MCF 10A (cell line): ENCODE data around the gene DEPP1. TPM values are rescaled to one million over a fixed set of nuclear protein-coding genes. Genes with fewer than 3 reads are reported as not detected.
A peak's percentile ranks its signal among the peaks of the same experiment; 100 is the strongest.

Experiments
- BruUV-seq: library from RNA; stranded (reverse); fragments of 400-500 nt; replicated peaks from 2 replicates; lab custom pipeline; 2021; lab: Mats Ljungman, UMichigan
- CTCF ChIA-PET: fragments of 300-600 bp; sonication (Branson Sonifier 250); formaldehyde crosslinking; extraction: SDS; loops from one replicate; lab custom pipeline; 2021; ENCODE audit warnings: antibody characterized with exemption, inconsistent platforms; lab: Yijun Ruan, JAX
- POLR2A ChIA-PET: fragments of 300-600, 350-650 bp; sonication (Branson Sonifier 250); formaldehyde crosslinking; extraction: SDS; loops from one replicate; lab custom pipeline; 2020; ENCODE audit warnings: antibody characterized with exemption, inconsistent platforms; lab: Yijun Ruan, JAX
- DNase-seq: peaks from one replicate; pipeline ENCODE4 v3.0.0-alpha.2; 2018; ENCODE audit not compliant: unreplicated experiment
- H3K27ac Mint-ChIP-seq: one replicate; pipeline ENCODE4 v1.8.0; 2022; ENCODE audit warnings: mild to moderate bottlenecking, low read depth, mixed read lengths; ENCODE audit not compliant: unreplicated experiment
- H3K27me3 Mint-ChIP-seq: one replicate; pipeline ENCODE4 v1.8.0; 2022; ENCODE audit warnings: mixed read lengths; ENCODE audit not compliant: insufficient read depth, unreplicated experiment
- H3K36me3 Mint-ChIP-seq: one replicate; pipeline ENCODE4 v1.8.0; 2022; ENCODE audit warnings: mild to moderate bottlenecking, moderate library complexity, mixed read lengths; ENCODE audit not compliant: insufficient read depth, unreplicated experiment
- H3K4me1 Mint-ChIP-seq: one replicate; pipeline ENCODE4 v1.8.0; 2022; ENCODE audit warnings: mixed read lengths; ENCODE audit not compliant: insufficient read depth, unreplicated experiment
- H3K4me3 Mint-ChIP-seq: one replicate; pipeline ENCODE4 v1.8.0; 2022; ENCODE audit warnings: mild to moderate bottlenecking, moderate library complexity, mixed read lengths; ENCODE audit not compliant: unreplicated experiment
- H3K9me3 Mint-ChIP-seq: one replicate; pipeline ENCODE4 v1.8.0; 2022; ENCODE audit warnings: mixed read lengths; ENCODE audit not compliant: unreplicated experiment
- CTCF ChIP-seq: fragments of 200-600 bp; IDR thresholded peaks from one replicate; pipeline ENCODE4 v1.8.0; 2022; ENCODE audit warnings: antibody characterized with exemption, mild to moderate bottlenecking; ENCODE audit not compliant: unreplicated experiment
- intact Hi-C: fragments of 100-400 bp; cut with micrococcal nuclease; formaldehyde crosslinking; loops from 2 replicates; pipeline ENCODE4 v1.14.1; 2022
- total RNA-seq: library from RNA; stranded (reverse); gene quantifications from 2 replicates; pipeline ENCODE4 v1.2.3, GENCODE V29; 2022

The DEPP1 gene
- total RNA-seq, 1 experiment from 2014 or later = 0.84 TPM

GRCh38 chr10:44936314-44936975 is 42.2 kb downstream of the DEPP1 start:
- Mint-ChIP-seq H3K27ac (no peak overlapping the region), H3K4me3 (no peak overlapping the region), H3K27me3 (no peaks in the 10 kb centered on the region), H3K4me1 (peaks cover 6% of the 10 kb centered on the region), H3K9me3 (no peaks in the 10 kb centered on the region), H3K36me3 (no peaks in the 10 kb centered on the region)
- DNase-seq = no peak
- TF ChIP-seq CTCF = no peak
- POLR2A ChIA-PET = interaction anchor here (0.7 kb wide), 1 partner anchor 42 kb away, joined by 3 read pairs; the partner anchor contains the start of gene DEPP1
- CTCF ChIA-PET = interaction anchor here (0.9 kb wide), 1 partner anchor 38 kb away, joined by 5 read pairs; no protein-coding TSS in a partner anchor
- intact Hi-C loops = loop anchor here (10.0 kb wide), 1 partner anchor 298 kb away; no protein-coding TSS in a partner anchor
- BruUV-seq = no TSS peak

GRCh38 chr10:44935966-44936295 is 42.7 kb downstream of the DEPP1 start:
- POLR2A ChIA-PET = interaction anchor here (0.7 kb wide), 1 partner anchor 43 kb away, joined by 3 read pairs; the partner anchor contains the start of gene DEPP1
- H3K27ac Mint-ChIP-seq = no peak overlapping the region
- H3K27me3 Mint-ChIP-seq = no peaks in the 10 kb centered on the region
- CTCF ChIA-PET = interaction anchor here (0.9 kb wide), 1 partner anchor 38 kb away, joined by 5 read pairs; no protein-coding TSS in a partner anchor
- BruUV-seq = no TSS peak
- no peaks in the 10 kb centered on the region for H3K36me3 Mint-ChIP-seq
- no peak for DNase-seq
- no peak overlapping the region for H3K4me3 Mint-ChIP-seq
- peaks cover 6% of the 10 kb centered on the region for H3K4me1 Mint-ChIP-seq
- no peaks in the 10 kb centered on the region for H3K9me3 Mint-ChIP-seq
- intact Hi-C loops = loop anchor here (10.0 kb wide), 1 partner anchor 299 kb away; no protein-coding TSS in a partner anchor
- TF ChIP-seq CTCF = no peak

- Mint-ChIP-seq H3K4me3 (no peak overlapping the region), H3K4me1 (peaks cover 6% of the 10 kb centered on the region), H3K36me3 (no peaks in the 10 kb centered on the region), H3K9me3 (no peaks in the 10 kb centered on the region), H3K27me3 (no peaks in the 10 kb centered on the region), H3K27ac (no peak overlapping the region)
- ChIA-PET POLR2A (no interaction called here), CTCF (interaction anchor here (0.9 to 1.4 kb wide), 4 partner anchors 8 to 529 kb away, joined by 4 to 6 read pairs (median 4); no protein-coding TSS in a partner anchor)
- peak; percentile 36 for DNase-seq
- TF ChIP-seq CTCF = no peak
- BruUV-seq = no TSS peak
- intact Hi-C loops = loop anchor here (10.0 kb wide), 1 partner anchor 299 kb away; no protein-coding TSS in a partner anchor
Observed at GRCh38 chr10:44935201-44935965, 43.2 kb downstream of the DEPP1 start.
